Caco-2 (cell line): ENCODE data around the gene FAM78A. TPM values are rescaled to one million over a fixed set of nuclear protein-coding genes. Genes with fewer than 3 reads are reported as not detected.

Source experiments
- BruUV-seq: library from RNA; stranded (reverse); fragments of 400-500 nt; replicated peaks from 2 replicates; lab custom pipeline; 2021; lab: Mats Ljungman, UMichigan
- CTCF ChIA-PET: fragments of 300-600 bp; sonication (Branson Sonifier 250); formaldehyde crosslinking; loops from one replicate; lab custom pipeline; 2022; ENCODE audit warnings: antibody characterized with exemption; lab: Charles Lee
- POLR2A ChIA-PET: fragments of 300-600 bp; sonication (Branson Sonifier 250); formaldehyde crosslinking; loops from one replicate; lab custom pipeline; 2022; ENCODE audit warnings: antibody characterized with exemption; lab: Charles Lee
- DNase-seq, 2 experiments: peaks; one replicate each; pipeline versions ENCODE4 v3.0.0 to v3.0.0-alpha.2; 2020 to 2022
- H3K27me3 ChIP-seq: replicated peaks from 2 replicates; pipeline ENCODE4 v1.6.0; 2011; ENCODE audit warnings: low read length; ENCODE audit not compliant: control insufficient read depth, insufficient read depth
- H3K36me3 ChIP-seq: 2 replicates; pipeline ENCODE4 v1.5.1; 2011; ENCODE audit warnings: low read length; ENCODE audit not compliant: control insufficient read depth, insufficient read depth
- H3K4me1 ChIP-seq: fragments of 250-450 bp; sonication (Bioruptor Pico); 2 replicates; pipeline ENCODE4 v1.5.1; 2020; ENCODE audit warnings: mild to moderate bottlenecking
- H3K4me3 ChIP-seq: 2 replicates; pipeline ENCODE4 v1.5.1; 2011; ENCODE audit warnings: low read depth, mild to moderate bottlenecking, control low read depth, low read length
- H3K9me3 ChIP-seq: fragments of 250-450 bp; sonication (Bioruptor Pico); 2 replicates; pipeline ENCODE4 v1.5.1; 2020; ENCODE audit warnings: mild to moderate bottlenecking, moderate library complexity
- H3K27ac Mint-ChIP-seq: one replicate; pipeline ENCODE4 v1.8.0; 2022; ENCODE audit warnings: mixed read lengths; ENCODE audit not compliant: unreplicated experiment
- H3K27me3 Mint-ChIP-seq: one replicate; pipeline ENCODE4 v1.8.0; 2022; ENCODE audit warnings: mixed read lengths; ENCODE audit not compliant: insufficient read depth, unreplicated experiment
- H3K36me3 Mint-ChIP-seq: one replicate; pipeline ENCODE4 v1.8.0; 2022; ENCODE audit warnings: mild to moderate bottlenecking, mixed read lengths; ENCODE audit not compliant: insufficient read depth, unreplicated experiment
- H3K4me1 Mint-ChIP-seq: one replicate; pipeline ENCODE4 v1.8.0; 2022; ENCODE audit warnings: low read depth, mixed read lengths; ENCODE audit not compliant: unreplicated experiment
- H3K4me3 Mint-ChIP-seq: one replicate; pipeline ENCODE4 v1.8.0; 2022; ENCODE audit warnings: mild to moderate bottlenecking, moderate library complexity, mixed read lengths; ENCODE audit not compliant: unreplicated experiment
- H3K9me3 Mint-ChIP-seq: one replicate; pipeline ENCODE4 v1.8.0; 2022; ENCODE audit warnings: mixed read lengths; ENCODE audit not compliant: unreplicated experiment
- CTCF ChIP-seq, 2 experiments: fragments of 200-600 bp in 1 of 2; IDR thresholded peaks; 1 replicate in 1 of 2; 2 replicates in 1 of 2; pipeline versions ENCODE4 v1.5.1 to v1.8.0; 2011 to 2022; ENCODE audit warnings: antibody characterized with exemption in 1 of 2, control low read depth in 1 of 2, inconsistent platforms in 1 of 2, low read depth in 1 of 2, low read length in 1 of 2, mild to moderate bottlenecking in 1 of 2, moderate library complexity in 1 of 2; ENCODE audit not compliant: insufficient read depth in 1 of 2, severe bottlenecking in 1 of 2, unreplicated experiment in 1 of 2
- intact Hi-C: fragments of 100-400 bp; cut with micrococcal nuclease; formaldehyde crosslinking; loops from one replicate; pipeline ENCODE4 v1.10.0; 2022; ENCODE audit not compliant: unreplicated experiment
- total RNA-seq: library from RNA; stranded (reverse); gene quantifications from 2 replicates; pipeline ENCODE4 v1.2.3, GENCODE V29; 2022

Gene FAM78A
- total RNA-seq, 1 experiment from 2014 or later: 0.70 TPM

DNA sequence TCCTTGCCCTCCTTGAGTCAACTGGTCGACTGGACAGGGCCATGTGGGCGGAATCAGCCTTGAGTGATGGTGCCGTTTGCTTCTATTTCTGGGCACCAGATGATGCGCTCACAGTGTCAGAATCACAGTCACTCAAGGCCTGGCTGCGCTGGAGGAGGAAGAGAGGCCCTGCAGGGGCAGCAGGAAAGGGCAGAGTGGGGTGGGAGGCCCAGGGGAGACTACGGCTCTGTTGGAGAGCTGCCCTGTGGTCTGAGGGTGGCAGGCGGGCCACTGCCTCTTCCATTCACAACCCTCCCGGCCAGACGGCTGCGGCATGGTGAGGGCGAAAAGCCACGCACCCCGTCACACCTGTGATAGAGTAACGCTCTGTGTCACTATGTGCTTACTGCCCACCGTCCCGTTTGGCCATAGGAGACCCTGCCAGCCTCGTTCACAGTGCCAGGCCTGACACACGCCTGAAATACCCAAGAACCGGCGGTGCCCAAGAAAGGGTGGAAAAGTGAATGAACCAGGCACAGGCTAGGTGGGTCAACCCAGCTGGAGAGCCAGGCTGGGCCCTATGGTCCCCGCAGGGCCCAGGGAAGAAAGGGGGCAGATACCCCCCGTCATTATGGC is 23.1 kb upstream of the FAM78A start:
- intact Hi-C loops: no loop called here
- Mint-ChIP-seq H3K9me3 (no peaks in the 10 kb centered on the region), H3K4me3 (no peak overlapping the region), H3K4me1 (peaks cover 2% of the 10 kb centered on the region), H3K27ac (no peak overlapping the region), H3K36me3 (no peaks in the 10 kb centered on the region), H3K27me3 (no peaks in the 10 kb centered on the region)
- POLR2A ChIA-PET: no interaction called here
- Histone ChIP-seq H3K9me3 (no peaks in the 10 kb centered on the region), H3K27me3 (no peaks in the 10 kb centered on the region), H3K4me1 (no peaks in the 10 kb centered on the region), H3K4me3 (no peak overlapping the region), H3K36me3 (no peaks in the 10 kb centered on the region)
- no peak for TF ChIP-seq CTCF (IDR thresholded peaks at IDR 0.05; ENCODE audit: insufficient read depth in 1 of 2, low read depth in 1 of 2, low read length in 1 of 2, severe bottlenecking in 1 of 2, unreplicated experiment in 1 of 2)
- CTCF ChIA-PET: no interaction called here
- DNase-seq: no peak
- no TSS peak for BruUV-seq

DNA sequence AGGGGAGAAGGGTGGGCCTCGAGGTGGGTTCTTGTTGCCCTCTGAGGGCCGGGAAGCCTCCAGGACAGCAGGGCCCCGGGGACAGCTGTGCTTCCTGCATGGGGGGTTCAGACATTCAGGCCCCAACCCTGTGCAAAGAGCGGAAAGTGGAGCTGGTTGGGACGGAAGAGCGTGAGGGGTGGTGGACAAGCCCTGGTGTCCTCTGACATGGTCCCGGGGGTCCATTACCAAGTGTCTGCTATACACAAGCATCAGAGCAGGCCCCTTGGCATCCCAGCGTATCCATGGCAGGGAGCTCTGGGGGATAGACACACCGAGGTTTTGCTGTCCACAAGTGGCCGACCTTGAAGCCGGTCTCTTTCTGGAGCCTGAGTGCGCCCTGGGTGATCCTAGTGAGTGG is 22.5 kb upstream of the FAM78A start:
- no peak for TF ChIP-seq CTCF (IDR thresholded peaks at IDR 0.05; ENCODE audit: insufficient read depth in 1 of 2, low read depth in 1 of 2, low read length in 1 of 2, severe bottlenecking in 1 of 2, unreplicated experiment in 1 of 2)
- H3K4me1 Mint-ChIP-seq: no peaks in the 10 kb centered on the region

GRCh38 chr9:131298341-131298740 is 22.0 kb upstream of the FAM78A start:
- ChIA-PET CTCF (no interaction called here), POLR2A (no interaction called here)
- no peak for DNase-seq
- Histone ChIP-seq H3K27me3 (no peaks in the 10 kb centered on the region), H3K36me3 (no peaks in the 10 kb centered on the region), H3K9me3 (no peaks in the 10 kb centered on the region), H3K4me3 (no peak overlapping the region), H3K4me1 (no peaks in the 10 kb centered on the region)
- H3K27me3 Mint-ChIP-seq: no peaks in the 10 kb centered on the region
- no peaks in the 10 kb centered on the region for H3K9me3 Mint-ChIP-seq
- intact Hi-C loops: no loop called here
- BruUV-seq: no TSS peak
- no peak overlapping the region for H3K27ac Mint-ChIP-seq
- no peaks in the 10 kb centered on the region for H3K4me1 Mint-ChIP-seq
- TF ChIP-seq CTCF (IDR thresholded peaks at IDR 0.05; ENCODE audit: insufficient read depth in 1 of 2, low read depth in 1 of 2, low read length in 1 of 2, severe bottlenecking in 1 of 2, unreplicated experiment in 1 of 2): no peak
- H3K4me3 Mint-ChIP-seq: no peak overlapping the region
- H3K36me3 Mint-ChIP-seq: no peaks in the 10 kb centered on the region

More for the DNA sequence above, 22.5 kb upstream of the FAM78A start:
- ChIA-PET POLR2A (no interaction called here), CTCF (no interaction called here)
- H3K9me3 ChIP-seq: no peaks in the 10 kb centered on the region
- H3K36me3 Mint-ChIP-seq: no peaks in the 10 kb centered on the region
- no peak overlapping the region for H3K4me3 ChIP-seq
- no peaks in the 10 kb centered on the region for H3K9me3 Mint-ChIP-seq
- DNase-seq: no peak
- no peaks in the 10 kb centered on the region for H3K36me3 ChIP-seq
- no peak overlapping the region for H3K27ac Mint-ChIP-seq
- H3K4me3 Mint-ChIP-seq: no peak overlapping the region
- intact Hi-C loops: no loop called here
- BruUV-seq: no TSS peak
- no peaks in the 10 kb centered on the region for H3K27me3 Mint-ChIP-seq
- H3K27me3 ChIP-seq: no peaks in the 10 kb centered on the region
- no peaks in the 10 kb centered on the region for H3K4me1 ChIP-seq
